ENCODE measurements around the gene OTUD7B. TPM values are rescaled to one million over a fixed set of nuclear protein-coding genes. Genes with fewer than 3 reads are reported as not detected.

Gene OTUD7B
- total RNA-seq, 1 experiment from 2014 or later, result 11.5 TPM

DNA sequence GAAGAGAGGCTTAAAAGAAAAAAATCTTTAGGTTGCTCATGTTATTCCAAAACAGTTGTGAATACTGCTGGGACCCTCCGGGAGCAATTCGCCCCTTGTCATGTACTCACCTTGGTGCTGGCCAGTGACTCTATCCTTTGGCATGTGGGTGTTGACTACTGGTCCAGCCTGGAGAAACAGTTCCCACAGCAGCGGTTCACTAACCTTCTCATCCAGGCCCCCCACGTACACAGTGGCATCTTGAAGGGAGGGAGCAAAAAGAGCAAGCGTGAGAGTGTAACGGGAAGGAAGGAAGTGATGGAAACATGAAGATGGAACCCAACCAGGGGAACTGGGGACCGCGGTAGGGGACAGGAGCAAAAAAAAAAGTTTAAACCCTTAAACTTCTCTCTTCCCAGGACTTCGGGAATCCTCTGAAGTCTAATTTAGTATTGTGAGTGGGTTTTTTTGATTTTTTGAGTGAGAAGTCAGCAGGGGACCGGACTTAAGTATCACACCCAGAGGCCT is 83.4 kb downstream of the OTUD7B start:
- intact Hi-C loops (cut with micrococcal nuclease), result loop anchor here (1.0 kb wide), 1 partner anchor 10 kb away; no protein-coding TSS in a partner anchor
- no TSS peak for BruUV-seq (replicated peaks)
- H3K9ac ChIP-seq (ENCODE audit: low read length), result peak overlapping the region; percentile 91
- H3K79me2 ChIP-seq (ENCODE audit: low read length), result peaks cover 34% of the 10 kb centered on the region
- ChIA-PET POLR2A (ENCODE audit: unreplicated experiment) (no interaction called here), CTCF (no interaction called here)
- peak overlapping the region; percentile 93 for H3K4me3 ChIP-seq (ENCODE audit: low read length)
- no peaks in the 10 kb centered on the region for H3K27me3 ChIP-seq (ENCODE audit: low read length)
- peak overlapping the region; percentile 74 for H2AFZ ChIP-seq (ENCODE audit: low read length)
- peaks cover 41% of the 10 kb centered on the region for H3K4me1 ChIP-seq (ENCODE audit: insufficient read depth, low read length)
- peak overlapping the region; percentile 77 for H3K27ac ChIP-seq (ENCODE audit: low read length)
- H3F3A ChIP-seq (ENCODE audit: low read length, unreplicated experiment), result no peaks in the 10 kb centered on the region
- H3K36me3 ChIP-seq (ENCODE audit: low read depth, low read length), result peaks cover 48% of the 10 kb centered on the region
- ATAC-seq (no peak), DNase-seq (peak; percentile 18)
- no peaks in the 10 kb centered on the region for H3K9me3 ChIP-seq (ENCODE audit: low read length)
- peak overlapping the region; percentile 86 for H3K4me2 ChIP-seq (ENCODE audit: low read length)
- TF ChIP-seq, protein P1, sequence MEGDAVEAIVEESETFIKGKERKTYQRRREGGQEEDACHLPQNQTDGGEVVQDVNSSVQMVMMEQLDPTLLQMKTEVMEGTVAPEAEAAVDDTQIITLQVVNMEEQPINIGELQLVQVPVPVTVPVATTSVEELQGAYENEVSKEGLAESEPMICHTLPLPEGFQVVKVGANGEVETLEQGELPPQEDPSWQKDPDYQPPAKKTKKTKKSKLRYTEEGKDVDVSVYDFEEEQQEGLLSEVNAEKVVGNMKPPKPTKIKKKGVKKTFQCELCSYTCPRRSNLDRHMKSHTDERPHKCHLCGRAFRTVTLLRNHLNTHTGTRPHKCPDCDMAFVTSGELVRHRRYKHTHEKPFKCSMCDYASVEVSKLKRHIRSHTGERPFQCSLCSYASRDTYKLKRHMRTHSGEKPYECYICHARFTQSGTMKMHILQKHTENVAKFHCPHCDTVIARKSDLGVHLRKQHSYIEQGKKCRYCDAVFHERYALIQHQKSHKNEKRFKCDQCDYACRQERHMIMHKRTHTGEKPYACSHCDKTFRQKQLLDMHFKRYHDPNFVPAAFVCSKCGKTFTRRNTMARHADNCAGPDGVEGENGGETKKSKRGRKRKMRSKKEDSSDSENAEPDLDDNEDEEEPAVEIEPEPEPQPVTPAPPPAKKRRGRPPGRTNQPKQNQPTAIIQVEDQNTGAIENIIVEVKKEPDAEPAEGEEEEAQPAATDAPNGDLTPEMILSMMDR (conservative IDR thresholded peaks at IDR 0.05; ENCODE audit: low read depth, low read length), result no peak
- no peak for TF ChIP-seq EZH2 (IDR thresholded peaks at IDR 0.05; ENCODE audit: low read length, unreplicated experiment)
- no peak for TF ChIP-seq EZH2phosphoT487 (IDR thresholded peaks at IDR 0.05; ENCODE audit: borderline replicate concordance, low read length)
- H4K20me1 ChIP-seq (ENCODE audit: low read length), result peaks cover 27% of the 10 kb centered on the region; the same call in 1 of the 2 replicates
- H3K9me2 ChIP-seq (replicated peaks; ENCODE audit: low read length), result no peaks in the 10 kb centered on the region

DNA sequence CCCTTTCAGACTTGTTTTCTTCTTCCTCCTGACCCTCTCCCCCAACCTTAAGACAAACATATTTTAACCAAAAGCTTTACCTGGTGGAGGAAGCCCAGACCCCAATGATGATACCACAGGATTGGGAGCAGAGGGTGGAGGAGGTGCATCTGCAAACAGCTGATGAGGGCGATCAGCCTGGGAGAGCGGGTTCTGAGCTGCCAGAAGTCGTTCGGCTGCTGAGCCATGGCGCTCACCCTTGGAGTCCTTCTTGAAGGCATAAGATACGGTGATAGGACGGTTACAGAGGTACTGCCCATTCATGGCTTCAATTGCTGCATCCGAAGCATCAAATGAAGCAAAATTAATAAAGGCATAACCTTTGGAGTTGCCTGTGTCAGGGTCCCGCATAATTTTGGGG is 84.2 kb downstream of the OTUD7B start:
- Histone ChIP-seq H2AFZ (ENCODE audit: low read length) (no peak overlapping the region), H4K20me1 (ENCODE audit: low read length) (peaks cover 27% of the 10 kb centered on the region; the same call in 1 of the 2 replicates), H3K36me3 (ENCODE audit: low read depth, low read length) (peaks cover 53% of the 10 kb centered on the region), H3K9me3 (ENCODE audit: low read length) (no peaks in the 10 kb centered on the region), H3K27ac (ENCODE audit: low read length) (no peak overlapping the region), H3K9ac (ENCODE audit: low read length) (peak overlapping the region; percentile 91; the same call in 1 of the 2 replicates), H3K9me2 (replicated peaks; ENCODE audit: low read length) (no peaks in the 10 kb centered on the region), H3K4me2 (ENCODE audit: low read length) (peak overlapping the region; percentile 86), H3K4me3 (ENCODE audit: low read length) (peak overlapping the region; percentile 93), H3K79me2 (ENCODE audit: low read length) (peaks cover 34% of the 10 kb centered on the region), H3K4me1 (ENCODE audit: insufficient read depth, low read length) (peaks cover 34% of the 10 kb centered on the region), H3K27me3 (ENCODE audit: low read length) (no peaks in the 10 kb centered on the region), H3F3A (ENCODE audit: low read length, unreplicated experiment) (no peaks in the 10 kb centered on the region)
- intact Hi-C loops (cut with micrococcal nuclease), result no loop called here
- DNase-seq (no peak), ATAC-seq (no peak)
- POLR2A ChIA-PET (ENCODE audit: unreplicated experiment), result no interaction called here
- CTCF ChIA-PET, result no interaction called here
- TF ChIP-seq EZH2 (IDR thresholded peaks at IDR 0.05; ENCODE audit: low read length, unreplicated experiment) (no peak), EZH2phosphoT487 (IDR thresholded peaks at IDR 0.05; ENCODE audit: borderline replicate concordance, low read length) (no peak)
- TF ChIP-seq, protein P1 (conservative IDR thresholded peaks at IDR 0.05; ENCODE audit: low read depth, low read length), result no peak
- TSS peak; percentile 51 for BruUV-seq (replicated peaks)

DNA sequence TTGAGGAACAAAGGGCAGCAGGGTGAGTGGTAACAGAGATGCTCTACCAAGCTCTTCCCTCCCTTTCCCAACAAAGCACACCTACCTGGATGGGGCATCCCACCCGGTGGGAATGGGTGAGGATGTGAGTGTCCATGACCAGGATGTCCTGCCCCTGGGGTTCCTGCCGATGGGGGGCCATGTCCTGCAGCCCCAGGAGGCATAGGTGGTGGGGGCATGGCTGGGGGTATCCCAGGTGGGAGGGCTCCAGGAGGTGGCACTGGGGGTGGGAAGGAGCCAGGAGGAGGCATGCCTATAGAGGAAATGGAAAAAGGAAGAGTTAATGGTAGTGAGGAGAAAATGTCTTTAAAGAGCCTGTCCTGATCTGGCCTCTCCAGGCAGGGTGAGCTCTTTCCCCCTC is 84.8 kb downstream of the OTUD7B start:
- Histone ChIP-seq H3F3A (ENCODE audit: low read length, unreplicated experiment) (no peaks in the 10 kb centered on the region), H3K9ac (ENCODE audit: low read length) (no peak overlapping the region), H3K27me3 (ENCODE audit: low read length) (no peaks in the 10 kb centered on the region), H2AFZ (ENCODE audit: low read length) (no peak overlapping the region), H3K36me3 (ENCODE audit: low read depth, low read length) (peaks cover 53% of the 10 kb centered on the region), H4K20me1 (ENCODE audit: low read length) (peaks cover 27% of the 10 kb centered on the region; the same call in 1 of the 2 replicates), H3K4me2 (ENCODE audit: low read length) (peak overlapping the region; percentile 86), H3K4me3 (ENCODE audit: low read length) (peak overlapping the region; percentile 93), H3K79me2 (ENCODE audit: low read length) (peaks cover 34% of the 10 kb centered on the region), H3K4me1 (ENCODE audit: insufficient read depth, low read length) (peaks cover 28% of the 10 kb centered on the region), H3K9me3 (ENCODE audit: low read length) (no peaks in the 10 kb centered on the region), H3K9me2 (replicated peaks; ENCODE audit: low read length) (no peaks in the 10 kb centered on the region), H3K27ac (ENCODE audit: low read length) (no peak overlapping the region)
- ChIA-PET CTCF (no interaction called here), POLR2A (ENCODE audit: unreplicated experiment) (no interaction called here)
- BruUV-seq (replicated peaks), result no TSS peak
- TF ChIP-seq EZH2phosphoT487 (IDR thresholded peaks at IDR 0.05; ENCODE audit: borderline replicate concordance, low read length), result no peak
- no peak for TF ChIP-seq EZH2 (IDR thresholded peaks at IDR 0.05; ENCODE audit: low read length, unreplicated experiment)
- no peak for DNase-seq
- no peak for ATAC-seq
- intact Hi-C loops (cut with micrococcal nuclease), result no loop called here

Data from PC-3 (cell line).